ENCODE measurements around the gene DNAAF8.

DNA sequence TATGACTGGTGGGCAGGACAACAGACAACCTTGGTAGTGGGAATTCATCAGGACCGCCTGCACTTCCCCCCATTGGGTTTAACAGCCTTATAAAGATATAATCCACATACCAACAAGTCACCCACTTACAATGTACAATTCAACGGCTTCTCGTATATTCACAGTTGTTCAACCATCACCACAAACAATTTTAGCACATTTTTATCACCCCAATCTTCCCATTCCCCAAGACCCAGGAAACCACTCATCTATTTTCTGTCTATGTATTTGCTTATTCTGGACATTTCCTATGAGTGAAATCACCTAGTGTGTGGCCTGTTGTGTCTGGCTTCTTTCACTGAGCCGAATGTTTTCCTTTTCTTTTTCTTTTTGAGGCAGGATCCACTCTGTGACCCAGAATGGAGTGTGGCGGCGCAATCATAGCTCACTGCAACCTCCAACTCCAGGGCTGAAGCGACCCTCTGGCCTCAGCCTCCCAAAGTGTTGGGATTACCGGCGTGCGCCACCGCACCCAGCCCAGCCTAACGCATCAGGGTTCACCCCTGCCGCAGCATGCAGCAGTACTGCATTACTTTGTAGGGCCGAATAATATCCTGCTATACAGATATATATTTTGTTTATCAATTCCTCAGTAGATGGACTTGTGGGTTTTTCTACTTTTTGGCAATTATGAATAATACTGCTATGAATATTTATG, 11.1 kb upstream of the DNAAF8 start:
- TF ChIP-seq POLR2A (IDR thresholded peaks at IDR 0.05; ENCODE audit: low read depth, low read length) (no peak), RFX5 (IDR thresholded peaks at IDR 0.05; ENCODE audit: low read depth, low read length) (no peak), RAD21 (IDR thresholded peaks at IDR 0.05; ENCODE audit: low read length) (no peak), SMC3 (IDR thresholded peaks at IDR 0.05; ENCODE audit: low read depth, low read length) (no peak), MAZ (IDR thresholded peaks at IDR 0.05; ENCODE audit: borderline replicate concordance, low read depth, low read length) (no peak), MXI1 (IDR thresholded peaks at IDR 0.05; ENCODE audit: borderline replicate concordance, low read depth, low read length) (no peak)
- TF ChIP-seq, protein P1, sequence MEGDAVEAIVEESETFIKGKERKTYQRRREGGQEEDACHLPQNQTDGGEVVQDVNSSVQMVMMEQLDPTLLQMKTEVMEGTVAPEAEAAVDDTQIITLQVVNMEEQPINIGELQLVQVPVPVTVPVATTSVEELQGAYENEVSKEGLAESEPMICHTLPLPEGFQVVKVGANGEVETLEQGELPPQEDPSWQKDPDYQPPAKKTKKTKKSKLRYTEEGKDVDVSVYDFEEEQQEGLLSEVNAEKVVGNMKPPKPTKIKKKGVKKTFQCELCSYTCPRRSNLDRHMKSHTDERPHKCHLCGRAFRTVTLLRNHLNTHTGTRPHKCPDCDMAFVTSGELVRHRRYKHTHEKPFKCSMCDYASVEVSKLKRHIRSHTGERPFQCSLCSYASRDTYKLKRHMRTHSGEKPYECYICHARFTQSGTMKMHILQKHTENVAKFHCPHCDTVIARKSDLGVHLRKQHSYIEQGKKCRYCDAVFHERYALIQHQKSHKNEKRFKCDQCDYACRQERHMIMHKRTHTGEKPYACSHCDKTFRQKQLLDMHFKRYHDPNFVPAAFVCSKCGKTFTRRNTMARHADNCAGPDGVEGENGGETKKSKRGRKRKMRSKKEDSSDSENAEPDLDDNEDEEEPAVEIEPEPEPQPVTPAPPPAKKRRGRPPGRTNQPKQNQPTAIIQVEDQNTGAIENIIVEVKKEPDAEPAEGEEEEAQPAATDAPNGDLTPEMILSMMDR (conservative IDR thresholded peaks at IDR 0.05; ENCODE audit: low read depth, low read length), result no peak
- TF ChIP-seq, protein P2, sequence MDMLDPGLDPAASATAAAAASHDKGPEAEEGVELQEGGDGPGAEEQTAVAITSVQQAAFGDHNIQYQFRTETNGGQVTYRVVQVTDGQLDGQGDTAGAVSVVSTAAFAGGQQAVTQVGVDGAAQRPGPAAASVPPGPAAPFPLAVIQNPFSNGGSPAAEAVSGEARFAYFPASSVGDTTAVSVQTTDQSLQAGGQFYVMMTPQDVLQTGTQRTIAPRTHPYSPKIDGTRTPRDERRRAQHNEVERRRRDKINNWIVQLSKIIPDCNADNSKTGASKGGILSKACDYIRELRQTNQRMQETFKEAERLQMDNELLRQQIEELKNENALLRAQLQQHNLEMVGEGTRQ (IDR thresholded peaks at IDR 0.05; ENCODE audit: low read depth, low read length), result no peak

Data from IMR-90 (cell line).